PFSK-1 (cell line): ENCODE measurements around the gene FBXL16.

Experiments used
- REST ChIP-seq, 2 experiments: IDR thresholded peaks; 2 replicates each; pipeline versions ENCODE4 v1.6.1 to v1.8.0; 2011 to 2012; ENCODE audit warnings: low read depth in 2 of 2, low read length in 2 of 2, control low read depth in 1 of 2, inconsistent platforms in 1 of 2, mild to moderate bottlenecking in 1 of 2, moderate library complexity in 1 of 2; ENCODE audit not compliant: insufficient read depth in 1 of 2
- TAF1 ChIP-seq: IDR thresholded peaks from 2 replicates; pipeline ENCODE4 v1.6.1; 2012; ENCODE audit warnings: low read length, control low read depth, borderline replicate concordance; ENCODE audit not compliant: insufficient read depth

DNA sequence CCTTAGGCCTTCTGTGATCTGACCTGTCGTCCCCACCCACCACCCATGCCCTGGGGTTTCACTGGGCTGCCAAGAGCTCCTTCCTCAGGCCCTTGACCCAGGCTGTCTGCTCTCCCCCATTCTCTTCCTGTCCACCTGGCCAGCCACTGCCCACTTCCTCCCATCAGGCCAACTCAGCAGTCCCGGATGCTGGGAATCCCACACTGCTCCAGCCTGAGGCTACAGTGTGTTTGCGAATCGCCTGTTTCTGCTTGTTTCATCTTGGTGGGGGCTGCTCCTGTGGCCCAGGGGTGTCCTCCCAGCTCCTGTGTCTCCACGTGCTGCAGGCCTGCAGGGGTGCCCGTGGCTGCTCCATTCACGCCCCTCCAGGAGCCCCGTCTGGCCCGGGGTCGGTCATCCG, 8.5 kb upstream of the FBXL16 start:
- TF ChIP-seq TAF1 = no peak
- no peak for TF ChIP-seq REST (IDR thresholded peaks at IDR 0.05; ENCODE audit: insufficient read depth in 1 of 2, low read depth in 2 of 2, low read length in 2 of 2)
